GM19324 (cell line): ENCODE data around the gene GSN.

Source experiments
- ATAC-seq: cut with Tn5 transposase; IDR thresholded peaks from one replicate; pipeline ENCODE4 v1.9.1; 2021; ENCODE audit warnings: mild to moderate bottlenecking, moderate library complexity; ENCODE audit not compliant: unreplicated experiment, low FRiP score

GSN gene

GRCh38 chr9:121242959-121243346 is 25.0 kb upstream of the GSN start:
- no peak for ATAC-seq

GRCh38 chr9:121246821-121247561 is 21.0 kb upstream of the GSN start:
- no peak for ATAC-seq

- ATAC-seq, result no peak
These were observed 18.4 kb upstream of the GSN start for GRCh38 chr9:121249563-121249962.

GRCh38 chr9:121252104-121252851 is 15.7 kb upstream of the GSN start:
- ATAC-seq, result no peak

- ATAC-seq, result no peak
These were observed 14.8 kb upstream of the GSN start for GRCh38 chr9:121253162-121253561.

GRCh38 chr9:121253821-121254501 is 14.0 kb upstream of the GSN start:
- ATAC-seq, result no peak

GRCh38 chr9:121259498-121259897 is 8.5 kb upstream of the GSN start:
- no peak for ATAC-seq

GRCh38 chr9:121259935-121260334 is 8.0 kb upstream of the GSN start:
- no peak for ATAC-seq

GRCh38 chr9:121260457-121261106 is 7.4 kb upstream of the GSN start:
- no peak for ATAC-seq

- no peak for ATAC-seq
These were observed 6.9 kb upstream of the GSN start for GRCh38 chr9:121261107-121261460.

- no peak for ATAC-seq
These were observed 6.2 kb upstream of the GSN start for GRCh38 chr9:121261755-121262154.

GRCh38 chr9:121262423-121262822 is 5.5 kb upstream of the GSN start:
- ATAC-seq, result no peak

GRCh38 chr9:121262953-121263352 is 5.0 kb upstream of the GSN start:
- ATAC-seq, result no peak

- ATAC-seq, result no peak
These were observed 1.6 kb upstream of the GSN start for GRCh38 chr9:121266356-121266755.

- ATAC-seq, result no peak
These were observed 884 bp upstream of the GSN start for GRCh38 chr9:121266906-121267650.

GRCh38 chr9:121268598-121268850 is 562 bp downstream of the GSN start:
- ATAC-seq, result no peak

- ATAC-seq, result no peak
These were observed 1.1 kb downstream of the GSN start for GRCh38 chr9:121268851-121269641.

GRCh38 chr9:121269642-121270254 is 1.8 kb downstream of the GSN start:
- ATAC-seq, result no peak
